ENCODE measurements around the gene ZNRF1.

ZNRF1 gene

GRCh38 chr16:75062135-75062975 is 63.5 kb downstream of the ZNRF1 start:
- no peak for DNase-seq

DNA sequence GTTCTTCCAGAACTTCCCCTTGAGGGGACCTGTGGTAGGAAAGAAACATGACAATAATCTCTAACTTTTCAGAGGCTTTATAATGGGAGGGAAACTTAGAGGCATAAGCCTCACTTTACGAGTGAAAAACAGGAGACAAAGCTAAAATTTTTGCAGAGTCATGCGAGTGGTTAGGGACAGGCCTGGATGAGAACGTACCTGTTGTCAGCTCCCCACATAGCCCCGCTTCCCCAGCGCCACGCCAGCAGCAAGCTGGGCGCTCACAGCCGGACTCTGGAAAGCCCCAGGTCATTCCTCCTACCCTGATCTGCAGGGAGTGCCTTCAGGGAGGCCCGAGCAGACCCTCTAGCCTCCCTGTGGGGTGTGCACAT is 64.1 kb downstream of the ZNRF1 start:
- no peak for DNase-seq

GRCh38 chr16:75063549-75064088 is 64.8 kb downstream of the ZNRF1 start:
- DNase-seq, result no peak

DNA sequence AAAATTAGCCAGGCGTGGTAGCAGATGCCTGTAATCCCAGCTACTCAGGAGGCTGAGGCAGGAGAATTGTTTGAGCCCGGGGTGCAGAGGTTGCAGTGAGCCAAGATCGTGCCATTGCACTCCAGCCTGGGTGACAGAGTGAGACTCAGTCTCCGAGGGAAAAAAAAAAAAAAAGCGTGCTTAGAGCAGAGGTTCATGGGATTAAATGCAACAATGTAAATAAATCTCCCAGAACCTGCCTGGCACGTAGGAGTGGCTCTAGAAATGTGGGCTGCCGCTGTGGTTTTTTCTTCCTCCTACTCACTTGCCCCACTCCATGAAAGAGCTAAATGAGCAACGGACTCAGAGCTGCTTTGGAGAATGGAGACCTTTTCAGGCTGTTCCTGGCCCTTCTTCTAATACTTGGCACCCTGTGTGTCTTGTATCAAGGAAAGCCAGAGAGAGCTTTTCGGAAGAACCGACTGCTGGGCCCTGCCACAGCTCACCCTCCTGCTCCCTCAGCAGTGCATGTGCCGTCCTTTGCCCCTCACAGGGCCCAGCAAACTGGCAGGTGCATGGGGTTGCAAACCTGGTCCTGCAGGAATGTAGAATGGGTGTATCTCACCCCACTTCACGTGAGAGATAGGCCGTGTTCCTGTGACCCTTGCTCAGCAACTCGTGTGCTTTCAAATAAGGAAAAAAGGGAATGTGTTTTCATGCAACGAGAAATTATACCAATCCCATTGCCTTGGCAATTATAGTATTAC is 65.8 kb downstream of the ZNRF1 start:
- peak; percentile 44 for DNase-seq

GRCh38 chr16:75065149-75065505 is 66.3 kb downstream of the ZNRF1 start:
- peak; percentile 36 for DNase-seq

DNA sequence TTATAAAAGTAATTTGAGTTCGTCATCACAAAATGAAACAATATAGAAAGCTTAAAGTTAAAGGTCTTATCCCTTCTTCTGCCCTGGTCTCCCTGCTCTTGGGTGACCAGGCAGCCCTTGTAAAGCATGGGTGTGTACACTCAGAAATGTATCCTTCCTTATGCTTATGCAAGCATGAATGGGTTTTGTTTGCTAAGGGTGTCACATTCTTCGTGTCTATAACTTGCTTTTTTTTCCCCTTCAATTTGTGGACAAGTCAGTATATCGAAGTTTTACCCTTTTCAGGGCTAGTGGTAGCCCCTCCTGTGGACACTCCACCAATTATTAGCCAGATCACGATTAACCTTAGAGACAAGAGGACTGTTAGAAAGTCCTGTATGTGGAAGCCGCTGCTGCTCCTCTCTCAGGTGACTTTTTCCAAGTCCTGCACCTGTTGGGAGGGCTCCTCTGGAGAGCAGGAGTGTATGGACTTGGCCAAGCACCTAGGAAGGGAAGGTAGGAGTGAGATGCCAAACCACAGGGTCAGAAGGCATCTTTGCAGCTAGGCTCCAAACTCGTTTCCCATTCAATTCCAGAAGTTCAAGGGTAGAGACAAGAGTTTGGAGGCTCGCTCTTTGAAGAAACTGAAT is 66.8 kb downstream of the ZNRF1 start:
- no peak for DNase-seq

DNA sequence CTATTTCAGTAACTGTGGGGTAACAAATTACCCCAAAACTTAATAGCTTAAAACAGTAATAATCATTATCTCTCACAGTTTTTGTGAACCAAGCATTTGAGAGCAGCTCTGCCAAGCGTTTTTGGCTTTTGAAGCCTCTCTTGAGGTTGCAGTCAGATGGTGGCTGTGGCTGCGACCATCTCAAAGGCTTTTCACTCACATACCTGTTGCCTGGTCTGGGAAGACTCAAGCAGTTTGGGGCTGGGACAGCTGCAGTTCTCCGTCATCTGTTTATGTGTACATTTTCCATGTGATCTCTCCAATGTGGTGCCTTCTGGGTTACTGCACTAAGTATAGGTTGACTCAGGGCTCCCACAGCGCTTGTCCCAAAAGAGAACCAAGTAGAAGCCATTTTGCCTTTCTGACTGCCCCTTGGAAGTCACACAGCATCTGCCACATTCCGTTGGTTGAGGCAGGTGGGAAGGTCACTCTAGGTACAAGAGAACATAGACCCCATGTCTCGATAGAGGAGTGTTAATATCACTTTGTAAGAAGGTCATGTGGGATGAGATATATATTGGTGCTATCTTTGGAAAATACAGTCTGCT is 68.1 kb downstream of the ZNRF1 start:
- DNase-seq, result no peak

DNA sequence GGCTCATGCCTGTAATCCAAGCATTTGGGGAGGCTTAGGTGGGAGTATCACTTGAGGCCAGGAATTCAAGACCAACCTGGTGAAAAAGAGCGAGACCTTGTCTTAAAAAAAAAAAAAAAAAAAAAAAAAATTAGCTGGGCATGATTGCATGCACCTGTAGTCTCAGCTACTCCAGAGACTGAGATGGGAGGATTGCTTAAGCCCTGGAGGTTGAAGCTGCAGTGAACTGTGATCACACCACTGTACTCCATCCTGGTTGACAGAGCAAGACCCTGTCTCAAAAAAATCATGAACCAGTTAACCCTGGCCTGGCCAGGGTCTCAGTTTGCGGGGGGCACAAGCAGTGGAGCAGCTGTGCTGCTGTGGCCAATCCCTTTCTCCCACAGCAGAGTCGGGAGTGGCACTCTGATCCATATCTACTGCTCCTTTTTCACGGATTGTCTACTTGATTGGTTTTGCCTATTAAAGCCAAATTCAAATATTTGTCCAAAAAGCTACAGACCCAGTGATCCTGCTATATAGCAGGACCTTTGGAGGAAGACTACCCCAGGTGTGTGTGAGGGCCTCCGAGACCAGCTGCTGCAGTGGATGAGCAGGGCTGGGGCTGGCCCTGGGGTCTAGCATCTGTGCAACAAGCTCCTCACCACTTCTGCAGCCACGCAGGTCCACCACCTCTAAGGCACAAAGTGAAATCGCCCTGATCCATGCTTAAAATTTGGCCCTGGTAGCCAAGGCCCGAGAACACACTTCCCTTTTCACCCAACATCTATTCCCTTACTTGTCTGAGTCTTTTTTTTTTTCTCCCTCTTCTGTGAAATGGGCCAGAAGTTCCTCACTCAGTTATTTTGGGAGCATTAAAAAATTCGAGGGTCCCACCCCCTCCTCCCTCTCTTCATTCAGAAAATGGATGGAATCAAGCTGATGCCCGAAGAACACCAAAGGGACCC is 69.5 kb downstream of the ZNRF1 start:
- DNase-seq, result no peak

DNA sequence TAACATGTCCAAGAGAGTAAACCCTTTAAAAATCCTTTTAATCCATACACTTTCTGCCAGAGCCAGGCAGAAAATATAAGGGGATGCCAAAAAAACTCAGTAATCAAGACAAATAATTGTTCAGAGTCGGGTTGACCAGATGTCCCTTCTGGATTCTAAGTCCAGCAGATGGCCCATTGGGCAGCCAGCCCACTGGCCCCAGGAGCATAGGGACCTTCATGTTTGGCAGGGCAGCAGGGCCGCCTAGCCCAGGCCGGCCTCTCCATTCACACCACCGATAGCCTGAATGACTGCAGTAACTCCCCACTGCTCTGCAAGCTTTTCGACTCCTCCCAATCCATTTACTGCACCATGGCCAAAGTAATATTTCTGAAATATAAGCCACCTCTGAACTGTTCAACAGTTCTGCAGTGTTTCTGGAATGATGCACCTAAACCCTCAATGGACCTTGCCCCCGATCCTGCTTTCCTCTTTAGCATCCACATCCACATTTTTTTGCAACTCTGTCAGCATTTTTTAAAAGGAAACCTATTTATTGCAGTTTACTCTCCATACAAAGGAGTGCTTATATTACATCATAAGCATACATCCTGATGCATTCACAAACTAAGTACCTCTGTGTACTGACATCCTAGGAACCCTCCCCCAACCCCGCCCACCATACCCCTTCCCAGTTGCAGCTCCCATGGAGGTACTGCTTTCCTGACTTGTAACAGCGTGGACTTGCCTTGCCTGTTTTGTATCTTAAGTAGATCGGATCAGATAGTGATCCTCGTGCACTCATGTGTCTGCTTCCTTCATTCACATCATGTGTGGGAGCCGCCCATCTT is 71.4 kb downstream of the ZNRF1 start:
- DNase-seq, result no peak

GRCh38 chr16:75071621-75072020 is 72.8 kb downstream of the ZNRF1 start:
- no peak for DNase-seq

- no peak for DNase-seq
Measured at GRCh38 chr16:75072239-75072947, 73.6 kb downstream of the ZNRF1 start.

DNA sequence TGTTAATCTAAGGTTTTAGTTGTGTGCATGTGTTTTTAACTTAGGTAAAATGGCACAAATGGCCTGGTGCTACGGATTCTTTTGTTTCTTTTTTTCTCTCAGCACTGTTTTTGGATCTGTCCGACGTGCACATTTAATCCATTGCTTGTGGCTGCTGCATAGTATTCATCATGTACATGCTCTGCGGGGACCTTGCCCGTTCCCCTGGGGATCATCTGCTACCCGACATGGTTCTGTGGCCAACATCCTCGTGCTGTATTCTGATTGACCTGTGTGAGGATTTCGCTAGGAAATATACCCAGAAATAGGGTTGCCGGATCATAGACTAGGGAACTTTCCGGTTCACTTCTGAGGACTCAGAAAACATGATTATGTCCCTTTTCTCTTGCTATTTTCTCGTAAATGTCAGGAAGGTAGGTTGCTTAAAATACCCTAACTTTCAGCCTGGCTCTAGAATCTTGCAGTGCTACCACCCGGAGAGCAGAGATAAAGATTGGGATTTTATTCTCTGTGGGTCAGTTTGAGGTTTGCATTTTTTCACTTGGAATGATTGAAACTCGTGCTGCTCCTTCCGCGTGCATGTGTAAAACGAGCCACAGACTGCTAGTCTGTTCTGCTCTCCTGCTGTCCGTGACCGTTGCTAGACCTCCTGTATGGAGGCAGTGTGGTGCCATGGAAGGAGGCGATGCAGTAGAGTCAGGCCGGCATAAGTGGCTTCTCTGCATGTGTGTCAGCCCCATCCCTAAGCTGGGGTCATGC is 74.9 kb downstream of the ZNRF1 start:
- DNase-seq, result no peak

GRCh38 chr16:75074304-75074793 is 75.5 kb downstream of the ZNRF1 start:
- no peak for DNase-seq

- peak; percentile 83 for DNase-seq
Measured at GRCh38 chr16:75074920-75075687, 76.3 kb downstream of the ZNRF1 start.

DNA sequence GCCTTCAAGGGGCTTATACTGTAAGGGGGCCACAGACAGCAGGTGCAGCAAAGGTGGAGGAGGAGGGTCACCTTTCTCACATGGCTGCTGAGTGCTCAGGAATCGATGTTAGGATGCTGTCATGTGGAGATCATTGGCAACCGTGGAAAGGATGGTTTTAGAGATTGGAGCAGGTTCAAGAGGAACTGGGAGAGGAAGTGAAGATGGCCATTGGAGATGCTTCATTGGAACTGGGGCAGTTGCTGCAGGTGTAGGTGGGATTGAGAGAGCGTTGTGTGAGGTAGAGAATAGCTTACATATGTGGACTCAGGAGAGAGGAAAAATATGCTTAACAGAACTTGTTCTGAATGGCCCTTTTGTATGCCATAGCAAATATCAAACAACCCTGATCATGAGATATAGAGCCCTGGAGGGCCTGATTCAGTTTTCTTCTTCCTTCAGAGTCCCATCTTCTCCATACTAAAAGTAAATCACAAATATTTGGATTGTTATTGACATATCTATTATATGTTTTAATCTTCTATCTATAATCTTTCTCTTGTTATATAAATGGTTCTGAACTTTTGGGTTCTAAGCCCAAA is 77.0 kb downstream of the ZNRF1 start:
- DNase-seq, result no peak

GRCh38 chr16:75078886-75079285 is 80.1 kb downstream of the ZNRF1 start:
- no peak for DNase-seq

GRCh38 chr16:75079346-75079926 is 80.6 kb downstream of the ZNRF1 start:
- DNase-seq, result no peak
